Vagina (tissue), 2 donors: ENCODE results near the gene KCTD17. TPM values are rescaled to one million over a fixed set of nuclear protein-coding genes. Genes with fewer than 3 reads are reported as not detected.

Experiments used
- DNase-seq, 2 donors: peaks; one replicate each; pipeline ENCODE4 v3.0.0-alpha.2; 2017; ENCODE audit errors: extremely low spot score in 2 of 2
- H3K27ac ChIP-seq: fragments of 200-600 bp; sonication (generic); one replicate; pipeline ENCODE4 v1.5.1; 2019
- H3K27me3 ChIP-seq: fragments of 200-600 bp; sonication (generic); one replicate; pipeline ENCODE4 v1.5.1; 2019
- H3K36me3 ChIP-seq, 2 donors: fragments of 200-600 bp; sonication (generic); one replicate each; pipeline ENCODE4 v1.5.1; 2017 to 2019
- H3K4me1 ChIP-seq: fragments of 200-600 bp; sonication (generic); one replicate; pipeline ENCODE4 v1.5.1; 2019
- H3K4me3 ChIP-seq, 2 donors: fragments of 200-600 bp; sonication (generic); 1 replicate in 1 of 2; 2 replicates in 1 of 2; pipeline ENCODE4 v1.5.1; 2016 to 2019
- H3K9me3 ChIP-seq: fragments of 200-600 bp; sonication (generic); one replicate; pipeline ENCODE4 v1.5.1; 2019
- POLR2A ChIP-seq, 2 donors: fragments of 450-650 bp; IDR thresholded peaks; one replicate each; pipeline ENCODE4 v1.6.1; 2017; ENCODE audit warnings: antibody characterized with exemption in 2 of 2, mild to moderate bottlenecking in 2 of 2, moderate library complexity in 2 of 2
- POLR2AphosphoS5 ChIP-seq, 2 donors: sonication (generic); formaldehyde crosslinking; IDR thresholded peaks; one replicate each; pipeline ENCODE4 v1.9.0; 2017; ENCODE audit warnings: antibody characterized with exemption in 2 of 2, mild to moderate bottlenecking in 2 of 2, low read depth in 1 of 2; ENCODE audit not compliant: insufficient read depth in 1 of 2
- intact Hi-C: fragments of 100-400 bp; cut with DNase I; formaldehyde crosslinking; loops from one replicate; pipeline ENCODE4 v1.15.1; 2023
- total RNA-seq: library from RNA; depleted of rRNA; stranded (reverse); fragments of >200 nt; gene quantifications from one replicate; pipeline ENCODE4 v1.2.3, GENCODE V29; 2016
- TF ChIP-seq, protein P1 (sequence below), 3 experiments: fragments of 450-650 bp in 2 of 3; fragments of 200-600 bp in 1 of 3; sonication (generic) in 1 of 3; IDR thresholded peaks; one replicate each; pipeline ENCODE4 v1.5.1; 2017 to 2019; ENCODE audit warnings: antibody characterized with exemption in 3 of 3, mild to moderate bottlenecking in 2 of 3, moderate library complexity in 2 of 3

Gene KCTD17
- total RNA-seq, 1 donor from 2014 or later: 27.5 TPM

DNA sequence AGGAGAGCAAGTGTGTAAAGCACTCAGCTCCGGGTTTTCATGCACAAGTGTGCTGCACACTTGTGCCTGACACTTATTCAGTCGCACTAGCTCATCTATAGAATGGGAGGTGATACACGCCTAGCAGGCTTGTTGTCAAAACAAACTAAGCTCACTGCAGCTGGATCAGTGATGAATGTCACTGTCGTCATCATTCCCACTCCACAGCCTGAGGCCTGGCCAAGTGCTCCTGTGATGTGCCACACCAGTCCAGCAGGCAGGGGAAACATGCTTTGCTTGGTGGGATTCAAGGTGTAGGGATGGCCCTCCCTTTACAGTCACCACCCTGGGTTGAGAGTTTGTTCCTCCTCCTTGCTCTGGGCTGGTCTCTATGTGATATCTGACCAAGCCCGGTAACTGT lies 25.2 kb upstream of the KCTD17 start:
- H3K4me1 ChIP-seq: peaks cover 24% of the 10 kb centered on the region
- intact Hi-C loops: no loop called here
- H3K36me3 ChIP-seq: peaks cover 0 to 46% of the 10 kb centered on the region in 2 donors
- no peak for DNase-seq
- TF ChIP-seq POLR2A (IDR thresholded peaks at IDR 0.05): no peak
- TF ChIP-seq, protein P1, sequence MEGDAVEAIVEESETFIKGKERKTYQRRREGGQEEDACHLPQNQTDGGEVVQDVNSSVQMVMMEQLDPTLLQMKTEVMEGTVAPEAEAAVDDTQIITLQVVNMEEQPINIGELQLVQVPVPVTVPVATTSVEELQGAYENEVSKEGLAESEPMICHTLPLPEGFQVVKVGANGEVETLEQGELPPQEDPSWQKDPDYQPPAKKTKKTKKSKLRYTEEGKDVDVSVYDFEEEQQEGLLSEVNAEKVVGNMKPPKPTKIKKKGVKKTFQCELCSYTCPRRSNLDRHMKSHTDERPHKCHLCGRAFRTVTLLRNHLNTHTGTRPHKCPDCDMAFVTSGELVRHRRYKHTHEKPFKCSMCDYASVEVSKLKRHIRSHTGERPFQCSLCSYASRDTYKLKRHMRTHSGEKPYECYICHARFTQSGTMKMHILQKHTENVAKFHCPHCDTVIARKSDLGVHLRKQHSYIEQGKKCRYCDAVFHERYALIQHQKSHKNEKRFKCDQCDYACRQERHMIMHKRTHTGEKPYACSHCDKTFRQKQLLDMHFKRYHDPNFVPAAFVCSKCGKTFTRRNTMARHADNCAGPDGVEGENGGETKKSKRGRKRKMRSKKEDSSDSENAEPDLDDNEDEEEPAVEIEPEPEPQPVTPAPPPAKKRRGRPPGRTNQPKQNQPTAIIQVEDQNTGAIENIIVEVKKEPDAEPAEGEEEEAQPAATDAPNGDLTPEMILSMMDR (IDR thresholded peaks at IDR 0.05): no peak
- TF ChIP-seq POLR2AphosphoS5 (IDR thresholded peaks at IDR 0.05; ENCODE audit: insufficient read depth in 1 of 2, low read depth in 1 of 2): no peak
- H3K27ac ChIP-seq: no peak overlapping the region
- no peaks in the 10 kb centered on the region for H3K27me3 ChIP-seq
- H3K9me3 ChIP-seq: no peaks in the 10 kb centered on the region
- H3K4me3 ChIP-seq: no peak overlapping the region

DNA sequence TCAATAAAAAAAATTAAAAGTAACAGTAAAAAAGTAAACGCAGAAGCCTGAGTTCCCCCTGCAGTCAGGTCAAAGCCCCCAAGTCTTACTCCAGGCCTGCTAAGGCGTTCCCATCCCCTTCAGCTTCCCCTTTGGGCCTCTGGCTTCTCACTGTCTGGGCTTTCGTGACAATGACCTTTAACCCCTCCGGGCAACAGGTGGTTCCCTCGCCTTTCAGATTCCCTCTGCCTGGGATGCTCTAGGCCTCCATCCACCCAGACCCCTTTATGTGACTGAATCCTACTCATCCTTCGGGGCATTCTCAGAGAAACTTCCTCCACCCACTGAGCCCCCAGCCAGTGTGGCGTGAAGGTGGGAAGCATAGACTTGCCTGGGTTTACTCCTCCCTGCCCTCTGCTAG lies 24.0 kb upstream of the KCTD17 start:
- Histone ChIP-seq H3K27ac (no peak overlapping the region), H3K9me3 (no peaks in the 10 kb centered on the region), H3K4me3 (no peak overlapping the region), H3K27me3 (no peaks in the 10 kb centered on the region), H3K4me1 (peaks cover 18% of the 10 kb centered on the region), H3K36me3 (peaks cover 0 to 46% of the 10 kb centered on the region in 2 donors)
- DNase-seq: no peak
- intact Hi-C loops: no loop called here
- TF ChIP-seq POLR2A (IDR thresholded peaks at IDR 0.05): no peak
- TF ChIP-seq, protein P1 (IDR thresholded peaks at IDR 0.05): no peak
- no peak for TF ChIP-seq POLR2AphosphoS5 (IDR thresholded peaks at IDR 0.05; ENCODE audit: insufficient read depth in 1 of 2, low read depth in 1 of 2)

DNA sequence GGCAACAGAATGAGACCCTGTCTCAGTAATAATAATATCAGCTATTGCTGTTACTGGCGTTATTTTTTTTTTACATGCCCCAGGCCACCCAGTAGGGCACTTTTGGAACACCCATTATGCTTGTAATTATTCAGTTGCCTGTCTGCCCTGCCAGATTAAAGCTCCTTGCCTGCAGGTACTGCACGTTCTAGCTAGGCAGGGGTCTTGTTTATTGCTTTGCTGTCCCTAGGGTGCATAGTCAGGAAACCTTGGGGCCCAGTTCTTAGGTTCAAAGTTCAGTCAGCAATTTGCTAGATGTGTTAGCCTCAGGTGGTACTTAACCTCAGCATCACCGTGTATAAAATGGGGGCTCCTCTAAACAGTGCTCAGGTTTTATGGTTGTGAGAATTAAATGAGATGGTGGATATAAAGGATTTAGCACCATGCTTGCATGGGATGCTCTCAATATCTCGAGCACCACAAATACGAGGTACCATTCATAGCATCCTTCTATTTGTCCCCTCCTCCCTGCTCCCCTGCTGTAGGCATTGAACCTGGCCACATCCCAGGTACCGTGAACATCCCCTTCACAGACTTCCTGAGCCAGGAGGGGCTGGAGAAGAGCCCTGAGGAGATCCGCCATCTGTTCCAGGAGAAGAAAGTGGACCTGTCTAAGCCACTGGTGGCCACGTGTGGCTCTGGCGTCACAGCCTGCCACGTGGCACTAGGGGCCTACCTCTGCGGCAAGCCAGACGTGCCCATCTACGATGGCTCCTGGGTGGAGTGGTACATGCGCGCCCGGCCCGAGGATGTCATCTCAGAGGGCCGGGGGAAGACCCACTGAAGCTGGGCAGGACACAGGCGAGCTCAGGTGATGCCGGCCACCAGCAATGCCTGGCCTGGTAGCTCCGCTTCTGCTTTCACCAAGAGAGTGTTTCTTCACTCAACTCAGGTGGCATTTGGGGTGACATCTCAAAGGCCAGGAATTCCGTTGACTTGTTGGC lies 22.6 kb upstream of the KCTD17 start:
- no peak for TF ChIP-seq POLR2AphosphoS5 (IDR thresholded peaks at IDR 0.05; ENCODE audit: insufficient read depth in 1 of 2, low read depth in 1 of 2)
- TF ChIP-seq, protein P1 (IDR thresholded peaks at IDR 0.05): no peak
- no peak for TF ChIP-seq POLR2A (IDR thresholded peaks at IDR 0.05)
- Histone ChIP-seq H3K36me3 (peaks cover 0 to 46% of the 10 kb centered on the region in 2 donors), H3K4me3 (no peak overlapping the region), H3K27ac (no peak overlapping the region), H3K27me3 (no peaks in the 10 kb centered on the region), H3K9me3 (no peaks in the 10 kb centered on the region), H3K4me1 (peaks cover 26% of the 10 kb centered on the region)
- intact Hi-C loops: no loop called here
- DNase-seq: no peak

DNA sequence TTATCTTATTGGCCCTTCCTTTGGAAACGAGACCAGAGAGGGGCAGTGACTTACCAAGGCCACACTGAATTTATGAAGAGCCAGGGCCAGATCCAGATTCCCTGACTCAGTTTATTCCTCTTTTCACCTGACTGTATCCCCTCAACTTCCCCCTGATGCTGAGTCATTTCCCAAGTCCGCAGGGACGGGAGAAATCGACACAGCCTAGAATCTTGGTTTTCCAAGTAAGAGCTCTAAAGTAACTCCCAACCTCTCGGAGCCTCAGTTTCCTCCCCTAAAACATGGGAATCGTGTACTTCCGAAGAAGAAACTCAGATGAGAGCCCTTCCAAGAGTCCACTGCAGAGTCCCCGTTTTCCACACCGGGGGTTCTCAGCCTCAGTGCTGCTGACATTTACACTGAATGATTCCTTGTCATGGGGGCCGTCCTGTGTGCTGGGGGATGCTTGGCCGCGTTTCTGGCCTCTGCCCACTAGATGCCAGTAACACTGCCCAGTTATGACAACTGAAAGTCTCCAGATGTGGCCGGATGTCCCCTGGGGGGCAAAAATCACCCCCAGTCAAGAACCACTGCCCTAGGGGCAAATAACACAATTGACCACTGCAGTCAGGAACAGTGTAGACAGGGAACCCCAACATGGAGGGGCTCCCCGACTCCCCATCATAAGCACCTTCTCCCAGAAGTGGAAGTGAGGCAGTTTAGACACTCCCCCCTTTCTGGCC lies 20.8 kb upstream of the KCTD17 start:
- intact Hi-C loops: no loop called here
- no peaks in the 10 kb centered on the region for H3K9me3 ChIP-seq
- H3K36me3 ChIP-seq: peaks cover 0 to 36% of the 10 kb centered on the region in 2 donors
- H3K4me1 ChIP-seq: peaks cover 18% of the 10 kb centered on the region
- no peak overlapping the region for H3K4me3 ChIP-seq
- no peak for DNase-seq
- TF ChIP-seq POLR2AphosphoS5 (IDR thresholded peaks at IDR 0.05; ENCODE audit: insufficient read depth in 1 of 2, low read depth in 1 of 2): no peak
- TF ChIP-seq, protein P1 (IDR thresholded peaks at IDR 0.05): no peak
- TF ChIP-seq POLR2A (IDR thresholded peaks at IDR 0.05): no peak
- H3K27ac ChIP-seq: no peak overlapping the region
- no peaks in the 10 kb centered on the region for H3K27me3 ChIP-seq
